GM19240 (cell line): ENCODE data around the gene VGLL1.

ENCODE experiments used
- DNase-seq: peaks from one replicate; pipeline ENCODE4 v3.0.0; 2011; ENCODE audit warnings: low spot score; ENCODE audit not compliant: insufficient read length

The VGLL1 gene

DNA sequence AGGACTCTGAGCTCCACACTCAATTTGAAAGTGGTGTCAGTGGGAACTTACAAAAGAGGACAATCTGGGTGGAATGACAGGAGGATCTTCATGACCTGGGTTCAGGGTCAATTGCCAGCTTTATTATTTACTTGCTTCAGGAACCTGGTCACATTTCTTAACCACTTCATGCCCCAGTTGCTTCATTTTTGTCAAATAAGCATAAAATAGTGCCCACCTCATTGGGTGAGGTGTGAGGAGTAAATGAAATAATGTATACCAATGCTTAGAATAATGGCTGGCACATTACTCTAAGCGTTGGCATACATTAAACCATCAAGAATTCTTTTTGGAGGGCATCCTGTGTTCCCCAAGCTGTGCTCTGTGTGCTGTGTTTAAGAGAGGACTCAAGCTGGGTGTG is 19.4 kb downstream of the VGLL1 start:
- no peak for DNase-seq

- no peak for DNase-seq
These were observed 23.7 kb downstream of the VGLL1 start for GRCh38 chrX:136555694-136556093.

GRCh38 chrX:136572030-136572429 is 40.0 kb downstream of the VGLL1 start:
- DNase-seq = no peak

DNA sequence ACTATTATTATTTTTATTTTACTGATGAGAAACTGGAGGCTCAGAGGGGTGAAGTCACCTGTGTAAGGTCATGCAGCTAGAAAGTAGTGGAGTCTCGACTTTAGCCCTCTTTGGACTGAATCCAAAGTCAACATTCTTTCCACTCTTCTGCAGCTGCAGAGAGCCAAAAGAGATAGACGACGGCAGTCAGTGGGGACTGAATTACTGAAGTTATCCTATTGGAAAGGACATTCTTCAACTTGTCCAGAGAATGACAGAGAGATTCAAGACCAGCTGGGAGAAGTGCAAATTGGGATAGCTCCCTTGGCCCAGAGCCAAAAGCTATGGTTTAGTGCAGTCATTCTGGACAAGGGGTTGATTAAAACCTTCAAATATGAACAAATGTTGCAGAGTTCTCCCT is 42.5 kb downstream of the VGLL1 start:
- DNase-seq = no peak

DNA sequence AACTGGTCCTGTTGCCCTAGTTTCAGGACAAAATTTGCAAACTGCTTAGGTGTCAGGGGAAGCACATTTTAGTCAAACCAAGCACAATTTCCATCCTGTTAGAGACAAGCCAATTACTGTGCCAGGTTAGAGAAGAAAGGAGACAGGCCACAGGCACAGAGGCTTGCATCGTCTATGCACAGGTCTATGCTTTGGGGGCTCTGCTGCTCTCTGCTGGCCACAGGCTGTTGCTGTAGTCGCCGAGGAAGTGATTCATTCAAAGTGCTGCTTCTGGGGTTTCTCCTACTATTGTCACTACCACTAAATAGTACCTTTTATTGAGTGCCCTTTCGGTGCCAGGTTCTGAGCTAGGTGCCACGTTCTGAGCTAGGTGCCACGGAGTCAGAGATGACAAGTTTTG is 45.5 kb downstream of the VGLL1 start:
- DNase-seq = peak; percentile 25

DNA sequence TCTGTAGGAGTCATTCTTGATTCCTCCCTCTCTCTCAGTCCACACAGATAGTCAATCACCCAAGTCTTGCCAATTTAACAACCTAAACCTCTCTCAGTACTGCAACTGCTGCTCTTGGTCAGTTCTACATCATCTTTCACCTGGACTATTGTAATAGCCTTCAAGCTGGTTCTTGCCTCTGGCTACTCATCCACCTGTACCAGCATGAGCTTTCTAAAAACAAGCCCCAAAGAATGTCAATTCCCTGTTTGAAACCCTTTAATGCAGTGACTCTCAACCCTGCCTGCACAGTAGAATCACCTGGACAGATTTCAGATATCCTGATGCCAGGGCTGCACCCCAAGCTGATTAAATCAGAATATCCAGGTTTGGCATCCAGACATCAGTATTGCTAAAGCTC is 48.3 kb downstream of the VGLL1 start:
- DNase-seq = no peak

DNA sequence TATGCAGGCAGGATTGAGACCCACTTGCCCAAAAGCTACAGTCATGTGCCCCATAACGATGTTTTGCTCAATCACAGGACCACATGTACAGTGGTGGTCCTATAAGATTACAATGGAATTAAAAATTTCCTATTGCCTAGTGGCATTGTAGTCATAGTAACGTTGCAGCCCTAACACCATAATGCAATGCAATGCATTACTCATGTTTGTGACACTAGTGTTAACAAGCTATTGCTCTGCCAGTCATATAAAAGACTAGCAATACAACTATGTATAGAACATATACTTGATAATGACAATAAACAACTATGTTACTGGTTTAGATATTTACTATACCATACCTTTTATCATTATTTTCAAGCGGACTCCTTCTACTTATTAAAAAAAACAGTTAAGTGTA is 50.6 kb downstream of the VGLL1 start:
- DNase-seq = no peak

DNA sequence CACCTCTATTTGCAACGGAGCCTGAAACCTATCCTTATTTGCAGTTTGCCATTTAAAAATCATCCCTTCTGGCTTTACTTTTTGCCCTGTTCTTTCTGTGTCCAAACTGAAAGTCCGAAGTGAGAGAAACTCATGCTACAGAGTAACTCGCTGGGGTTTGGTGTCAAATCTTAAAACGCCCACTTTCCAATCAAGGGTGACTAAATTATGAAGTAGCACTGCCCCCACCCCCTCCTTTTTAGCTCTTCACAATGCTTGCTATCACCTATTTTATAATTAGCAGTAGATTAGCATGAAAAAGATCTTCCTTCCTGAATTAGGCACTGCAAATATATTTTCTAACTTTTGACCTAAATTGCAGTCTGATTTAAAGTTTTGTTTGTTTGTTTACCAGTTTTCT is 52.5 kb downstream of the VGLL1 start:
- no peak for DNase-seq

- no peak for DNase-seq
These were observed 53.2 kb downstream of the VGLL1 start for GRCh38 chrX:136585262-136585661.

DNA sequence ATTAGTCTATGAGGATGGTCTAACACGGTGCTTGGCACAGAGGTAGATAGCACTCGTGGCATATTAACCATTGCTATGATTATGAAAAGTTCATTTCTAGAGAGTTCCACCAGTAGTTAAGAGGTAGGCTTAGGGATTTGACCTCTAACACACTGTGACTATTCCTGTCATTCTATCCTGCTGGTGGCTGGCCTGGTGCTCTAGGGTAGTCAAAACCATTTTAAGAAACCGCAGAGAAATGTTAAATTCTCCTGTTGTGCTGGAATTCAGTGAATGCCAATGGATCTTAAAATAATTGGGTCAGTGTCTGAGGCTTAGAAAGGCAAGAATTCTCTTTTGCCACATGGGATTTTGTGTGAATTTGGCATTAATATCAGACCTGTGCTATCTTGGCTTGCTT is 53.9 kb downstream of the VGLL1 start:
- DNase-seq = no peak

GRCh38 chrX:136586386-136586785 is 54.4 kb downstream of the VGLL1 start:
- no peak for DNase-seq

GRCh38 chrX:136587532-136587931 is 55.5 kb downstream of the VGLL1 start:
- no peak for DNase-seq

- no peak for DNase-seq
These were observed 56.0 kb downstream of the VGLL1 start for GRCh38 chrX:136588036-136588435.

DNA sequence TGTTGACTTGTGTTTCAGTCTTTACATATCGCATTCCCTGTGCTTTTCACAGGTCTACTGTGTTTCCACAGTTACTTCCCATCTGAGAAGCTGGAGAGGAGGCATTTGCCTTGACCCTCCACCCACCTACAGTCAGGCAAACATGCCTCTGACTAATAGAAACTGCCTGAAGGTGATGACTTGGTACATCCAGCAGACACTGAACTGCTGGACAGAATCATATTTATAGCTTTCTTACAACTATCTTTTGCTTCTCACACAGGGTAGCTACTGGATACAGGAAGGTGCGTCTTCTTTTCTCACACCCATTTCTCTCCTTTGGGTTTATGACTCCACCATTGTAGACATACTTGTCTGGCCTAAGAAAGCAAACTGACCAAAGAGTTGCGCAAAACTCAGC is 58.0 kb downstream of the VGLL1 start:
- DNase-seq = no peak

- no peak for DNase-seq
These were observed 65.3 kb downstream of the VGLL1 start for GRCh38 chrX:136597356-136597755.

DNA sequence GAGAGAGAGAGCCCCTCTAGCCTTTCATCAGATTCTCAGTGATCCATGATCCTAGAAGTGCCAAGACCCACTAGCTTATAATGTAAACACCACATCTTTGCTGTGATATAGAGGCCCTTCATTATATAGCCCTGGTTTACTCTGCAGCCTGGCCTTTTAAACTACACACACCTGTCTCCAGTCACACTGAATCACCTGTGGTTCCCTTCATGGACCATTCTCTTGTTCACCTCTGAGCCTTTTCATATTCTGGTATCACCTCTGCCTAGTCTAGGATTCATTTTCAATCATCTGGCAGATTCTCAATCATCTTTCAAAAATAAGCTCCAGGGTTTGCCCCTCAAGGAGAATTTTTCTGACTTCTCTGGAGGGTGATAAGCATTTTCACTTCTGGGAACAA is 65.9 kb downstream of the VGLL1 start:
- no peak for DNase-seq

- no peak for DNase-seq
These were observed 66.6 kb downstream of the VGLL1 start for GRCh38 chrX:136598631-136599030.

GRCh38 chrX:136600059-136600458 is 68.0 kb downstream of the VGLL1 start:
- no peak for DNase-seq
